GM18873 (cell line): ENCODE measurements around the gene C3orf49.

Source experiments
- ATAC-seq: cut with Tn5 transposase; IDR thresholded peaks from one replicate; pipeline ENCODE4 v1.9.1; 2021; ENCODE audit warnings: mild to moderate bottlenecking, moderate library complexity, moderate number of reproducible peaks; ENCODE audit not compliant: unreplicated experiment, low FRiP score

Gene C3orf49, protein sequence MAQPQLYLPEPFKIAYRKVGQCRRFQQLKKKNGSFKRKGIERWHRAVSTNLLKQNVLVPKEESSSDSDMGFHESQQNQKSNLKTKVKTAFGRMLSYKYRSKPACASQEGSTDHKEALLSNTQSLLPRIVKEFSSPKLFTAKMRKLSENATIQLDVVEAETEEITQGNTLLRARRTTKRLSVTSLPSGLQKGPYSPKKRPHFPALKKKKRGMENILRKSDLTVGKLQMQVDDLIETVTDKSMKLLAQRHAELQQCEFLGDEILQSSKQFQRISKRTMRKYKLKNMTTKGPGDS

DNA sequence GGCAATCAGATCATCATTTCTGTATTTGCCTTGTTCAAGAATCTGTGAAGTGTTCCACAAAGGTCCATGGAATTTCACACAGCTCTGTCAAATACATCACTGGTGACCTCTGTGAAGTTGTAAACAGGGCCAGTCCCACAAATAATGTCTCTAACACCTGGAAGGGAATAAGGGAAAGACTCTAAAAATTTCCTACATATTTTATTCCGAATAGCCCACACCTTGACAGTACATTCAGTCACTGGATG, at the start of gene C3orf49:
Gene C3orf49, plus strand, starts transcription at position 149 of the 248 bp plus-strand sequence. CDS start 173 bp downstream, outside the sequence.
- ATAC-seq, result no peak

DNA sequence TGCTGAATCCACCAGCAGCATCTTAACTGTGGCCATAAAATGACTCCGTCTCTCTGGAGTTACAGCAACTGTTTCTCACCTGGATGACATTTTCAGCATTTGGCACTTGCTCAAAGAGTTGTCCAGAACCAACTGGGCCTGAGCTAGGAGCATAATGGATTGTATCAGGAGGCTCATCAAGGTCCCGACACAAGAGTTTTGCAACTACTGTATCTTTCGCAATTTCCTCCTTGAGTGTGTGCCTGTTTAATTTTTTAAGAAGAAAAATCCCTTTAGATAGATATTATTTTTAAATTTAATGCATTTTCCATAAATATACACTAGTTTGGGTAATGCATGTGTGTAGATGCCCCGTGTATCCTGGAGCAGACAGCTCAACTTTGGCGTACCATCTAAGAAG, 44.3 kb upstream of the C3orf49 start:
- ATAC-seq, result no peak

DNA sequence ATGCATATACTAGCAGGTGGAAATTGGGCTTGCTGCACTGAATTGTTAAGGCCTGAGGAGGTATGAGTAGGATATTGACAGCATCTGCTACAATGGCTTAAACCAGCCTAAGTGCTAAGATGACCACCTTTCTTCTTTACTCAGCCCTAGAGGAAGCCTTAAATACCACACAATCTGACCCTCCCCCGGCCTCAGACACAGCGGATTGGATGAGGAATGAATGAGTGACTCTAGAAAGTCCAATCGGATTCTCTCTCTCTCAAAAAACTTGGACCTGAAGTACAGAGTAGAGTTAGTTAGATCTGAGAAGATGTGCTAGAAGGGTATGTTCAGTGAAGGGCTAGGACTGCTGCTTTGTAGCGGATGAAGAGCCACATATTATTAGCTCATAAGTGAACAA, 39.9 kb upstream of the C3orf49 start:
- no peak for ATAC-seq

DNA sequence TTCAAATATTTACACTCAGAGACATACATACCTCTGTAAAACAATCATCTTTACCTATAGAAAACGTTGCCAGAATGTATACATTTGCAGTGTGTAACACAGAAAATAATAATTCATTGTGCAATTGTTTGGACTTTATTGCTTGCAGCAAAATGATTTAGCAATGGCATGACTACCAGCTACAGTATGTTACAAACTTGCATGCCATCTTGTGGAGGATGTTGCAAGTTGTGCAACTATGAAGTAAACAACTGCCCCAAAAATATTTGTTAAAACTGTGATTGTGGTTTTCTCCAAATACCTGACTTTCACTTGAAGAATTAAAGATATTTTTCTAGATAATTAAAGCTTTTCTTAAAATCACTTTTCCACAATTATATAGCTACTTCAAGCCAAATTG, 27.1 kb upstream of the C3orf49 start:
- ATAC-seq, result no peak

DNA sequence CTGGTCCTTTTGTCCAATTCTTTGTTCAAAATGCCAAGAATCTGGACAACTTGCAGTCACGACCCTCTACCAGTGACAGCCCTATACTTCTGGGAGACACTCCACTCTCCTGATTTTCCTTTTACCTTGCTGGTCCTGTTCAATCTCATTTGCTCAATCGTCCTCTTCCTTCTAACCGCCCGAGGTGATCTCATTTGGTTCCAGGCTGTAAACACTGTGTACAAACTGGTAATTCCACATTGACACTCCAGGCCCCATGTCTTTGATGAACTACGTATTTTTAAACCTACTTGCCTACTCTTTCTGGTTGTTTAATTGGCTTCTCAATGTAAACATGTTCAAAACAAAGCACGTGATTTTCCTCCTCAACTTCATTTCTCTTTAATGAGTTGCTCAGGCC, 23.7 kb upstream of the C3orf49 start:
- no peak for ATAC-seq

DNA sequence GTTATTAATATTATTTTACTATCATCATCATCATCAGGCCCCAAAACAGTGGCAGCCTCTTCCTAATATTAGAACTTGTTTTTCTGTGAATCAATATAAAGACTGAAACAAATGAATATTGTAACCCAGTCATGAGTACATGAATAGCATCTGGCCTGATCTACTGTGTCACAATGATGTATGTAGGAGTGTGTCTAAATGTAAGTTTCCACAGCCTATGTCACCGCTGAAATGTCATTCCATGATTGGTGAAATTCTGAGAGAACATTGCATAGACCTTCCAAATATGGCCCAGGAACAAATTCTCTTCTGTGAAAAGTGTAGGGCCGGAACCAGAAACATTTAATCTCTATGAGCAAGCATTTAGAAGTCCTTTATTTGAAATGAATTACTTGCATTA, 20.6 kb upstream of the C3orf49 start:
- ATAC-seq, result no peak

DNA sequence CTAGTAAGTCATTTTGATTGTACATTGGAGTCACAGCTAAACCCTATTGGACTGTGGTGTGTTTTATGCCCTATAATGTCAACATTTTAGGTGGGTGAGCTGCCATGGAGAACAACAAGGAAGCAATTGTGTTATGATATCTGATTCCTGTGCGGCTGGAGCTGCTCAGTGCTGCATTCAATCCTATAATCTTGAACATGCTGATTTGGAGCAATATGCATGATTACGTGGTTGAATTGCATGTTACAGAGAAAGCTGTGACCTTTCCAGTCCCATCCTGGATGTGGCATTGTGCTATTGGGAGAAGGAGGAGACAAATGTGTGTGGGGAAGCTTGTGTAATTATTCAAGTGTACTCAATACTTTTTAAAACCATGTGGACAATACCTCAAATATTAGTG, 20.1 kb upstream of the C3orf49 start:
- no peak for ATAC-seq

DNA sequence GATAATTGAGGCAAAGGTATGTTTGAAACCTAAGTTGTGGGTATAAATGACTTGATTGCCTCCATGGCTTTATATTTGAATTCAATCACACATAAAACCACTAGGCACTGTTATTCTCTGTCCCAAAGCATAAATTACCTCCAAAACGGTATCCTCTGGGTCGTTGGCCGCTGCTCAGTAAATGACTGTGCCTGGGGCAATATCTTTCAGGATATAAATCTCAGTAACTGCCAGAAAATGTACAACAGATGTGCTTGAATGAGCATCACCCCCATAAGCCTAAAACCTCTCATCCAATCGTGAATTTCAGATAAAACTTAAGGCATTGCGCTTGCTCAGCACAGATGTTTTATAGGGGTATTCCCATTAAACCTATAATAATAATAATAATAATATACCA, 19.0 kb upstream of the C3orf49 start:
- ATAC-seq, result no peak

DNA sequence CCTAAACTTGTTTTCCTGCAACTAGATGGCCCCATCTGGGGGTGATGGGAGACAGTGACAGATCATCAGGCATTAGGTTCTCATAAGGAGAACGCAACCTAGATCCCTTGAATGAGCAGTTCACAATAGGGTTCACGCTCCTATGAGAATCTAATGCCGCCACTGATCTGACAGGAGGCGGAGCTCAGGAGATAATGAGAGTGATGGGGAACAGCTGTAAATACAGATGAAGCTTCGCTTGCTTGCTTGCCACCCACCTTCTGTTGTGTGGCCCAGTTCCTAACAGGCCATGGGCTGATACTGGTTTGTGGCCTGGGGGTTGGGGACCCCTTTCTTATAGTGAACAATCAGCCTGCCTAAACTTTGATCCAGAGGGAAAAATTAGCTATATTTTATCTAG, 15.2 kb upstream of the C3orf49 start:
- ATAC-seq, result no peak

DNA sequence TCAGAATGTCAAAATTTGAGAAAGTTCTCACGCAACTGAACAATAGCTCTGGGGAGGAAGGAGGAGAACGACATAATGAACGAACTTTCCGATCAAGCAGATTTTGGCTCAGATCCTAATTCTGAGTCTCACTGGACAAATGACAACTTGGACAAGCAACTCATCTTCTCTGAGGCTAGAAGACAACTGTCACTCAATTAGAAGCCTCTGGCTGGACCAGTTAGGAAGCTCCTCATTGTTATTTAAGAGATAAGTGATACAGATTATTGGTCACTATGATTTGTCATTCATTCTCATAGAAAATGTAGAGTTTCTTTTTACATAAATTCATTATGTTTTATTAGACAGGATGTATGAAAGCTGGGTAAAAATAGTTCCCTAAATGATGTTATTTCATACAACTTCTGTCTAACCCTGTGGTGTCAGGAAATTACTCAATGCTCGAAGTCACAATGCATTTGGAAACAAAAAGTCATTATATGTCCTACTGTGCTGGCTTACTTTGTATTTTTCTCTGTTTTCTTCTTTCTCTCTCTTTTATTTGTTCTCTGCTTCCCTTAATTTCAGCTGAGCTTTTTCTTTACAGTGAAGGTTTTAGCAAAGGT, 11.0 kb upstream of the C3orf49 start:
- no peak for ATAC-seq

DNA sequence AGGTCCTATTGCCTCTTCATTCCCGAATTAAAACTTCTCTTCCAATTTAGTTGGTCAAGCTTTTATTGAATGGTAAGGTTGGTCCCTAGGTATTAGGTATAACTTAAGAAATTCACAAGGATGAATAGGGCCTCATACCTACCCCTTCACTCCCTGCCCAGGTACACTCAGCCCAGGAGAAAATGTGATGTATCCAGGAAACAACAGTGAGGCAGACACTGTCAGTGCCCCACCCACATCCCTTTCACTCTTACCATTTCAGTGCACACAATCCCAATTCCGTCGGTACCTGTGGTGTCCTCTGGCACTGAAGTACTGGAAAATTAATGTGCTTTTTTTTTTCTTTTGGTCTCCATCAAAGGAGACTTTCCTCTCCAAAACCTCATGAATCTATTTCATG, 10.5 kb upstream of the C3orf49 start:
- ATAC-seq, result no peak

DNA sequence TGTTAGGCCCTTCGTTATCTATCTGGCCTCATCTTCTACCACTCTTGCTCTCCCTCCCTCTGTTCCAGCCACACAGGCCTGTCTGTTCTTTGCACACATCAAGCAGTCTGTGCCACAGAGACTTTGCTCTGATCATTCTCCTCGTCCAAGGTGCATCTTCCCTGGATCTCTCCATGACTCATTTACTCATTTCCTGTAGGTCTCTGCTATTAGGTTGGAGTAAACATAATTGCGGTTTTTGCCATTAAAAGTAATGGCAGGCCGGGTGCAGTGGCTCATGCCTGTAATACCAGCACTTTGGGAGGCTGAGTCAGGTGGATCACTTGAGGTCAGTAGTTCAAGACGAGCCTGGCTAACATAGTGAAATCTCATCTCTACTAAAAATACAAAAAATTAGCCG, 9.5 kb upstream of the C3orf49 start:
- ATAC-seq, result no peak

DNA sequence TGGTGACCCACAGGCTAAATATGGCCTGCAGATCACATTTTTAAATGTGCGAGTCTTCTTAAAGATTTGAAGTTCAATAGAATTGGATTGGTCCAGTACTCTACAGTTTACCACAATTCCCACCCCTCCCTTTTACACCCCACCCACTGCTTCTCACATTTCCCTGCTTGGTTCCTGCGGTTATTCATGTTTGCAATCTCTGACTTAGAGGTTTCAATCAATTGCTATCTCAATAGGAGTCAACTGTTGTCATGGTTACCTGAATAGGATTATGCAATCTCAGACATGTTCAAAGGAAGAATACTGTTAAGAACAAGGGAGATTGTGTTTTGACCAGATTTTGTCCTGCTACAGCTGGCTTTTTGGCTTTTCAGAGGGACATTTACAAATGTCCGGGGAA, 4.9 kb upstream of the C3orf49 start:
- ATAC-seq, result no peak

DNA sequence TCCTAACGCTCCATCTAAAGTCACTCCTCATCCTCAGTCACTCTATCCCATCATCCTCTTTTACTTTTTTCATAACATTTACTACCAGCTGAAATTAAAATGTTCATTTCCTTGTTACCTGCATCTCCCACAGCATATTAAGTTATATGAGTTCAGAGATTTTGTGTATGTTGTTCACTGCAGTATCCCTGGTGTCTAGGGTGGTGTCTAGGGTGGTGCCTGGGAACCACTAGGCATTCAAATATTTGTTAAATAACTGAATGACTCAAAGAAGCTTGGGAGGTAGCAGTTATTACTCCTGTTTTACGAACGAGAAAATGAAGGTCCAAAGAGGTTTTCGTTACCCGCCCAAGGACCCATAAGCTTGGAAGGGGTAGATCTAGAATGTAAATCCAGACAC, 1.9 kb upstream of the C3orf49 start:
- ATAC-seq, result no peak

DNA sequence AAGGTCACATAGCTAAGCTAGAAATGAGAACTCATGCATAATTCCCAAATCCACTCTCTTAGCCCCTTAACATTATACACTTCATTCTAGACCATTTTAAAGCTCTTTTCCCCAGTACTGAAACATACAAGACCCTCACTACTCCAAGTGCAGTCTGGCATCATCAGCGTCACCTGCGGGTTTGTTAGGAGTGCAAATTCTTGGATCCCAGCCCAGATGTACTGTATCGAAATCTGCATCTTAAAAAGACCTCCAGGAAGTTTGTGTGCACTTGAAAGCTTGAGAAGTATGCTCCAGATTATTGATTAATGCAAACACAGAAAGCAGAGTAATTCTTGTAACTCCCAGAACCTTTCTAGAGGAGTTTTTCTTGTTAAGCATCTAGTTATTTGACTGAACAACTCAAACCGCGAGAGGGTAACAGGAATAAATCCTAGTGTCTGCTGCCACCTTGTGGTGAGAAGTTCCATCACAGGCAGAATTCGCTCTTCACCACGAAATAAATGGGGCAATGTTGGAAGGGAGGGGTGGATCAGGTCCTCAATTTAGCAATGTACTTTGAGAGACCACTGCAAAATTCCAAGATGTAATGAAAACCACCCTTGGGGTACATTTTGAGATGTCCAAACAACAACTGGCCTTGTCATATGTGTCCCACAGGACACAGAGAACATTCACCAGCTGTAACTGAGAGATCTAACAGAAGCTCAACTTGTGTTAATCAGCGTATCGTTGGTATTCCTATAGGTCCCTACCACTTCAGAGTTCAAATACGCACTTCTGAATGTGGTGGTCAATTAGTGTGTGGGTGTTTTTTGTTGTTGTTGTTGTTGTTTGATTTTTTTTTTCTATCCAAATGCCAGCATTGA, 583 bp upstream of the C3orf49 start:
- ATAC-seq, result peak; percentile 59

DNA sequence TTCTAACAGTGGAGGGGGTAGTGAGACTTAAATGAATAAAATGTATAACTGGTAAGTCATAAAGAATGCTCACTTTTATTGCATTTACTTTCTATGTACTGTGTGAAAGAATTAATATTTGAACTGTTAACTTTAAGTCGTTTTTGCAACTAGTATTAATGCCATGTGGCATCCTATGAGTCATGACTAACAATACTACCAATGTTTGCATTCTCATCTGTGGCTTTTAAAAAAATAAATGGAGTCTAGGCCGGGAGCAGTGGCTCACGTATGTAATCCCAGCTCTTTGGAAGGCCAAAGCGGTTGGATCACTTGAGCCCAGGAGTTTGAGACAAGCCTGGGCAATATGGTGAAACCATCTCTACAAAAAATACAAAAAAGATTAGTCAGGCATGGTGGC, 5.2 kb downstream of the C3orf49 start:
- no peak for ATAC-seq

DNA sequence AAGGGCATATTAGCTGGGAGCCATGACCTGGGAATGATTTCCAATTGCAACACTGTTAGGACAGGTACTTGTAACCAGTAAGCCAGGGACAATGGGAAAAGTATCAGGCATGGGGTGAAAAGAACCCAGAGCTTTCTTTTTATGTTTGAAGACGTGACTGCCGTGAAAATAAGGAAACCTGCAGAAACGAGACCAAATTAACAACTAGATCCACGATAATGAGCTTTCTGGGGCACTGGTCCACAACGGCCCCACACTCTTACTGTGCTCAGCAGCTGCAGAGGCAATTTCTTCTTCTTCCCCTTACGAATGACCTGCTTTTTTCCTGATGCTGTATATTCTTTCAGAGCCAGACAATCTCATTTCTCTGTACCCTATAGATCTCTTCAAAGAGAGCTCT, 11.4 kb downstream of the C3orf49 start:
- no peak for ATAC-seq

DNA sequence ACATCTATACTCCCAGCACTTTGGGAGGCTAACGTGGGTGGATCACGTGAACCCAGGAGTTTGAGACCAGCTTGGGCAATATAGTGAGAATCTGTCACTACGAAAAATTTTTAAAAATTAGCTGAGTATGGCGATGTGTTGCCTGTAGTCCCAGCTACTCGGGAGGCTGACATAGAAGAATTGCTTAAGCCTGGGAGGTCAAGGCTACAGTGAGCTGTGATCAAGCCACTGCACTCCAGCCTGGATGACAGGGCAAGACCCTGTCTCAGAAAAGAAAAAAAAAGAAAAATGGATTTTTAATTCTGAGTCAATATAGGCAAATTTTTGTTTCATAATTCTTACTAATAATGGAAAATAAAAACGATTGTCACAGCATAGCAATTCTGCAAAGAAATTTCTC, 13.3 kb downstream of the C3orf49 start:
- no peak for ATAC-seq

DNA sequence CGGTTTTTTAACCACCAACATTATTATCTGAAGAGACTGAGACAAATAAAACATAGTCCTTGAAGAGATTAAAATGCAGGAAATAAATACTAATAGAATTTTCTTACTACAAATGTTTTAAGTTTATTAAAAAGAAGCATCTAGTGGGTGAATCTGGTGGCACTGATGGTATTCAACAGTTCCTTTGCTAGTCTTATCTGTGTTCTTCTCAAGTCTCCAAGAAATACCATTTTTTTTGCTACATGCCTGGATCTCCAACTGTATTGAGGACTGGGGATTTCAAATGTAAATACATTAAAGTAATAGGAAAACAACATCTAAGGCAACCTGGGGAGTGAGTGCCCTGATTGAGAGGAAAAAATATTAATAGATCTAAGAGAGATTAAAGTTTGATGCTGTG, 22.6 kb downstream of the C3orf49 start:
- ATAC-seq, result no peak

DNA sequence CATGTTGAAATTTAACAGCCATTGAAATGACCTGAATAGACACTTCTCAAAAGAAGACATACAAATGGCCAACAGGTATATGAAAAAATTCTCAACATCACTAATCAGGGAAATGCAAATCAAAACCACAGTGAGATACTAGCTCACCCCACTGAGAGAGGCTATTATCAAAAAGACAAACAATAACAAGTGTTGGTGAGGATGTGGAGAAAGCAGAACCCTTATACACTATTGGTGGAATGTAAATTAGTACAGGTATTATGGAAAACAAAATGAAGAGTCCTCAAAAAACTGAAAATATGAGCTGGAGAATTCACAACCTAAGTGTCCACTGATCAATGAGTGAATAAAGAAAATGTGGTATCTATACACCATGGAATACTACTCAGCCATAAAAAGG, 23.0 kb downstream of the C3orf49 start:
- no peak for ATAC-seq

DNA sequence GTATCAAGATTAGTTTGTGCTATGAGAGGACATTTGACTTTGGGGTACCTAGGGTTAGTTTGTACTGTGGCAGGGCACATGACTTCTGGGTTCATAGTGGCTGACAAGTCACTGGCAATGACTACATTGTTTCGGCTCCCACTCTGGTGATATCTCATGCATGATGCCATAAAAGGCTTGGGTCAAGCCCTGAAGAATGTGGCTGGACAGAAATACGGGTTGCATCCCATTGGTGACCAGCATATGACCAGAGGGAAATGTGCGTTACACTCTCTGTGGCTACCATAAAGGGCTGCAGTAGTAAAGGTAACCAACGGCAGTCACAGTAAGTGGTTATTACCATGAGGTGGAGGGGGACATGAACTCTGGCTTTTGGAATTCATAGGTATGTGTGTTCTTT, 26.1 kb downstream of the C3orf49 start:
- no peak for ATAC-seq
